NT2/D1 (cell line): ENCODE measurements around the gene AMZ1.

Experiments used
- YY1 ChIP-seq: IDR thresholded peaks from 2 replicates; pipeline ENCODE4 v1.6.1; 2011; ENCODE audit not compliant: insufficient read length, insufficient read depth
- ZNF274 ChIP-seq: IDR thresholded peaks from 2 replicates; pipeline ENCODE4 v1.6.1; 2011; ENCODE audit warnings: mild to moderate bottlenecking, low read depth, low read length

- TF ChIP-seq ZNF274 (no peak), YY1 (no peak)
Observed at GRCh38 chr7:2639181-2639681, 48.8 kb upstream of the AMZ1 start.
